H9 (cell line): ENCODE data around the gene CNIH1. TPM values are rescaled to one million over a fixed set of nuclear protein-coding genes. Genes with fewer than 3 reads are reported as not detected.

ENCODE experiments used
- DNase-seq: peaks from one replicate; pipeline ENCODE4 v3.0.0-alpha.2; 2017
- H2AFZ ChIP-seq: one replicate; pipeline ENCODE4 v1.6.1; 2013; ENCODE audit warnings: mild to moderate bottlenecking, low read length, control low read depth, moderate library complexity
- H2AK5ac ChIP-seq: 2 replicates; pipeline ENCODE4 v1.6.1; 2013; ENCODE audit warnings: low read length, control low read depth, mixed read lengths; ENCODE audit not compliant: insufficient read length
- H2BK120ac ChIP-seq: one replicate; pipeline ENCODE4 v1.6.1; 2013; ENCODE audit warnings: low read depth, mild to moderate bottlenecking, low read length, control low read depth, inconsistent platforms; ENCODE audit not compliant: poor library complexity, severe bottlenecking
- H2BK12ac ChIP-seq: 2 replicates; pipeline ENCODE4 v1.6.1; 2013; ENCODE audit warnings: low read length, control low read depth, mixed read lengths, low read depth; ENCODE audit not compliant: insufficient read length
- H2BK15ac ChIP-seq: 2 replicates; pipeline ENCODE4 v1.6.1; 2013; ENCODE audit warnings: low read depth, low read length, control low read depth
- H2BK20ac ChIP-seq: one replicate; pipeline ENCODE4 v1.6.1; 2013; ENCODE audit warnings: low read depth, mild to moderate bottlenecking, low read length, control low read depth, inconsistent platforms; ENCODE audit not compliant: poor library complexity, severe bottlenecking
- H2BK5ac ChIP-seq: 2 replicates; pipeline ENCODE4 v1.6.1; 2013; ENCODE audit warnings: low read length, control low read depth, mixed read lengths; ENCODE audit not compliant: insufficient read length
- H3K14ac ChIP-seq: 2 replicates; pipeline ENCODE4 v1.6.1; 2013; ENCODE audit warnings: low read length, control low read depth; ENCODE audit not compliant: insufficient read depth
- H3K18ac ChIP-seq: 2 replicates; pipeline ENCODE4 v1.6.1; 2013; ENCODE audit warnings: low read depth, mild to moderate bottlenecking, mixed read lengths, low read length, control low read depth; ENCODE audit not compliant: insufficient read length
- H3K23ac ChIP-seq: 2 replicates; pipeline ENCODE4 v1.6.1; 2013; ENCODE audit warnings: low read length, control low read depth, mixed read lengths, low read depth; ENCODE audit not compliant: insufficient read length
- H3K23me2 ChIP-seq: 2 replicates; pipeline ENCODE4 v1.6.1; 2013; ENCODE audit warnings: low read depth, mild to moderate bottlenecking, mixed read lengths, low read length, control low read depth; ENCODE audit not compliant: insufficient read length, poor library complexity, severe bottlenecking
- H3K27ac ChIP-seq: 2 replicates; pipeline ENCODE4 v1.5.1; 2013; ENCODE audit warnings: low read length, control low read depth, mixed read lengths, low read depth; ENCODE audit not compliant: insufficient read length
- H3K27me3 ChIP-seq: 2 replicates; pipeline ENCODE4 v1.6.1; 2013; ENCODE audit warnings: low read length, control low read depth, inconsistent platforms; ENCODE audit not compliant: insufficient read depth
- H3K4ac ChIP-seq: 2 replicates; pipeline ENCODE4 v1.6.1; 2013; ENCODE audit warnings: low read depth, mild to moderate bottlenecking, control low read depth, inconsistent platforms, low read length, moderate library complexity
- H3K4me1 ChIP-seq: 2 replicates; pipeline ENCODE4 v1.6.1; 2013; ENCODE audit warnings: low read length, control low read depth, inconsistent platforms; ENCODE audit not compliant: insufficient read depth
- H3K4me2 ChIP-seq: 2 replicates; pipeline ENCODE4 v1.6.1; 2013; ENCODE audit warnings: low read length, control low read depth, mixed read lengths; ENCODE audit not compliant: insufficient read length, insufficient read depth
- H3K56ac ChIP-seq: 2 replicates; pipeline ENCODE4 v1.6.1; 2013; ENCODE audit warnings: low read depth, mild to moderate bottlenecking, mixed read lengths, low read length, control low read depth; ENCODE audit not compliant: insufficient read length
- H3K79me1 ChIP-seq: 2 replicates; pipeline ENCODE4 v1.6.1; 2013; ENCODE audit warnings: low read depth, mild to moderate bottlenecking, moderate library complexity, low read length, control low read depth, inconsistent platforms; ENCODE audit not compliant: insufficient read depth, poor library complexity, severe bottlenecking
- H3K79me2 ChIP-seq: 2 replicates; pipeline ENCODE4 v1.6.1; 2013; ENCODE audit warnings: low read length, control low read depth, inconsistent platforms; ENCODE audit not compliant: insufficient read depth
- H3K9ac ChIP-seq: 2 replicates; pipeline ENCODE4 v1.6.1; 2013; ENCODE audit warnings: low read length, control low read depth, mixed read lengths; ENCODE audit not compliant: insufficient read length; ENCODE audit errors: extremely low read depth
- H3K9me3 ChIP-seq: one replicate; pipeline ENCODE4 v1.6.1; 2013; ENCODE audit warnings: low read depth, low read length, inconsistent platforms; ENCODE audit not compliant: control insufficient read depth
- H3T11ph ChIP-seq: one replicate; pipeline ENCODE4 v1.6.1; 2013; ENCODE audit warnings: mild to moderate bottlenecking, low read length, control low read depth, inconsistent platforms
- H4K20me1 ChIP-seq: one replicate; pipeline ENCODE4 v1.6.1; 2013; ENCODE audit not compliant: control insufficient read depth, insufficient read length, insufficient read depth
- H4K5ac ChIP-seq: 2 replicates; pipeline ENCODE4 v1.6.1; 2013; ENCODE audit warnings: low read depth, mild to moderate bottlenecking, mixed read lengths, low read length, control low read depth; ENCODE audit not compliant: insufficient read length
- H4K8ac ChIP-seq: replicated peaks from 2 replicates; pipeline ENCODE4 v1.6.1; 2013; ENCODE audit warnings: low read length, control low read depth, mixed read lengths, low read depth; ENCODE audit not compliant: insufficient read length
- H4K91ac ChIP-seq: 2 replicates; pipeline ENCODE4 v1.6.1; 2013; ENCODE audit warnings: low read depth, mild to moderate bottlenecking, moderate library complexity, mixed read lengths, low read length, control low read depth; ENCODE audit not compliant: insufficient read length
- H3K27ac Mint-ChIP-seq, 3 experiments: 2 replicates in 2 of 3; 3 replicates in 1 of 3; pipeline ENCODE4 v1.8.0; 2020 to 2021; ENCODE audit warnings: mixed read lengths in 3 of 3, mild to moderate bottlenecking in 1 of 3, moderate library complexity in 1 of 3
- H3K27me3 Mint-ChIP-seq: 2 replicates; pipeline ENCODE4 v1.8.0; 2021; ENCODE audit warnings: low read depth, mild to moderate bottlenecking, moderate library complexity, mixed read lengths
- H3K36me3 Mint-ChIP-seq, 3 experiments: 2 replicates in 2 of 3; 3 replicates in 1 of 3; pipeline ENCODE4 v1.8.0; 2020 to 2021; ENCODE audit warnings: low read depth in 3 of 3, mixed read lengths in 3 of 3; ENCODE audit not compliant: insufficient read depth in 1 of 3
- H3K4me1 Mint-ChIP-seq, 2 experiments: 2 replicates each; pipeline ENCODE4 v1.8.0; 2020; ENCODE audit warnings: mixed read lengths in 2 of 2
- H3K4me3 Mint-ChIP-seq, 2 experiments: 2 replicates in 1 of 2; 3 replicates in 1 of 2; pipeline ENCODE4 v1.8.0; 2020 to 2021; ENCODE audit warnings: mild to moderate bottlenecking in 2 of 2, mixed read lengths in 2 of 2, moderate library complexity in 1 of 2
- H3K9me3 Mint-ChIP-seq, 2 experiments: 2 replicates in 1 of 2; 3 replicates in 1 of 2; pipeline ENCODE4 v1.8.0; 2020; ENCODE audit warnings: mild to moderate bottlenecking in 2 of 2, mixed read lengths in 2 of 2, moderate library complexity in 1 of 2
- WGBS: extraction: QIAGEN DNeasy Blood & Tissue Kit; methylation state at CpG from one replicate; pipeline ENCODE4 v1.1.7; 2013; ENCODE audit warnings: missing lambda C conversion rate, low lambda C conversion rate, mixed read lengths; ENCODE audit not compliant: insufficient read length; ENCODE audit errors: extremely low coverage; 5-methylcytosine and 5-hydroxymethylcytosine counted together
- total RNA-seq: library from RNA; stranded (reverse); gene quantifications from 2 replicates; pipeline ENCODE4 v1.2.1, GENCODE V29; 2021
- TF ChIP-seq, protein P1 (sequence below): fragments of 200-600 bp; sonication (generic); conservative IDR thresholded peaks from 3 replicates; pipeline ENCODE4 v1.8.0; 2021; ENCODE audit warnings: antibody characterized with exemption, mild to moderate bottlenecking

The CNIH1 gene
- total RNA-seq, 1 experiment from 2014 or later, result 99.3 TPM

DNA sequence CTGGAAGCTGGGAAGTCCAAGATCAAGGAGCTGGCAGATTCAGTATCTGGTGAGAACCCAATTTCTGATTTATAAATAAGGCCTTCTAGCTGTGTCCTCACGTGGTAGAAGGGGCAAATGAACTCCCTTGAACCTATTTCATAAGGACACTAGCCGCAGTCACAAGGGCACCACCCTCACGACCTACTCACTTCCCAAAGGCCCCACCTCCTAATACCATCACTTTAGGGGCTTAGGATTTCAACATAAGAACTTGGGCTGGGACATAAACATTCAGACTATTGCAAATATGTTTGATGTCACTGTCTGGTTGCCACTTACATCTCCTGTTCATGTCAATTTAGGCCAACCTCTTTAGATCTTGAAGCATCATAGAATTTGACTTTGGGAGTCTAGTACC is 10.8 kb upstream of the CNIH1 start:
- no peak overlapping the region for H4K5ac ChIP-seq
- no peak overlapping the region for H3T11ph ChIP-seq
- H3K27me3 ChIP-seq, result no peaks in the 10 kb centered on the region
- H3K79me1 ChIP-seq, result no peaks in the 10 kb centered on the region
- no peaks in the 10 kb centered on the region for H4K20me1 ChIP-seq
- Mint-ChIP-seq H3K4me1 (peaks cover 3 to 7% of the 10 kb centered on the region in 2 experiments), H3K9me3 (no peaks in the 10 kb centered on the region), H3K27me3 (no peaks in the 10 kb centered on the region), H3K4me3 (no peak overlapping the region), H3K27ac (no peak overlapping the region), H3K36me3 (no peaks in the 10 kb centered on the region)
- H3K23me2 ChIP-seq, result no peaks in the 10 kb centered on the region
- no peak overlapping the region for H3K4me2 ChIP-seq
- H3K4ac ChIP-seq, result no peak overlapping the region
- DNase-seq, result no peak
- no peaks in the 10 kb centered on the region for H3K9me3 ChIP-seq
- no peak overlapping the region for H4K8ac ChIP-seq
- H3K56ac ChIP-seq, result no peak overlapping the region
- no peak overlapping the region for H3K18ac ChIP-seq
- H3K9ac ChIP-seq, result no peak overlapping the region
- H3K23ac ChIP-seq, result no peak overlapping the region
- H2BK15ac ChIP-seq, result no peak overlapping the region
- H2BK12ac ChIP-seq, result no peak overlapping the region
- H2AFZ ChIP-seq, result no peak overlapping the region
- TF ChIP-seq, protein P1, sequence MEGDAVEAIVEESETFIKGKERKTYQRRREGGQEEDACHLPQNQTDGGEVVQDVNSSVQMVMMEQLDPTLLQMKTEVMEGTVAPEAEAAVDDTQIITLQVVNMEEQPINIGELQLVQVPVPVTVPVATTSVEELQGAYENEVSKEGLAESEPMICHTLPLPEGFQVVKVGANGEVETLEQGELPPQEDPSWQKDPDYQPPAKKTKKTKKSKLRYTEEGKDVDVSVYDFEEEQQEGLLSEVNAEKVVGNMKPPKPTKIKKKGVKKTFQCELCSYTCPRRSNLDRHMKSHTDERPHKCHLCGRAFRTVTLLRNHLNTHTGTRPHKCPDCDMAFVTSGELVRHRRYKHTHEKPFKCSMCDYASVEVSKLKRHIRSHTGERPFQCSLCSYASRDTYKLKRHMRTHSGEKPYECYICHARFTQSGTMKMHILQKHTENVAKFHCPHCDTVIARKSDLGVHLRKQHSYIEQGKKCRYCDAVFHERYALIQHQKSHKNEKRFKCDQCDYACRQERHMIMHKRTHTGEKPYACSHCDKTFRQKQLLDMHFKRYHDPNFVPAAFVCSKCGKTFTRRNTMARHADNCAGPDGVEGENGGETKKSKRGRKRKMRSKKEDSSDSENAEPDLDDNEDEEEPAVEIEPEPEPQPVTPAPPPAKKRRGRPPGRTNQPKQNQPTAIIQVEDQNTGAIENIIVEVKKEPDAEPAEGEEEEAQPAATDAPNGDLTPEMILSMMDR, result no peak
- H2BK5ac ChIP-seq, result no peak overlapping the region
- no peak overlapping the region for H2BK20ac ChIP-seq
- WGBS, result no CpG with 5 or more reads among the region's 3 CpGs
- no peaks in the 10 kb centered on the region for H3K79me2 ChIP-seq
- no peak overlapping the region for H2BK120ac ChIP-seq
- no peaks in the 10 kb centered on the region for H3K4me1 ChIP-seq
- H3K27ac ChIP-seq, result no peak overlapping the region
- H3K14ac ChIP-seq, result no peak overlapping the region
- no peak overlapping the region for H4K91ac ChIP-seq
- no peak overlapping the region for H2AK5ac ChIP-seq
